ENCODE measurements around the gene DCAKD. TPM values are rescaled to one million over a fixed set of nuclear protein-coding genes. Genes with fewer than 3 reads are reported as not detected.

Gene DCAKD
- total and polyA plus RNA-seq, 4 donors = 14.5 to 33.1 (median 21.4) TPM

DNA sequence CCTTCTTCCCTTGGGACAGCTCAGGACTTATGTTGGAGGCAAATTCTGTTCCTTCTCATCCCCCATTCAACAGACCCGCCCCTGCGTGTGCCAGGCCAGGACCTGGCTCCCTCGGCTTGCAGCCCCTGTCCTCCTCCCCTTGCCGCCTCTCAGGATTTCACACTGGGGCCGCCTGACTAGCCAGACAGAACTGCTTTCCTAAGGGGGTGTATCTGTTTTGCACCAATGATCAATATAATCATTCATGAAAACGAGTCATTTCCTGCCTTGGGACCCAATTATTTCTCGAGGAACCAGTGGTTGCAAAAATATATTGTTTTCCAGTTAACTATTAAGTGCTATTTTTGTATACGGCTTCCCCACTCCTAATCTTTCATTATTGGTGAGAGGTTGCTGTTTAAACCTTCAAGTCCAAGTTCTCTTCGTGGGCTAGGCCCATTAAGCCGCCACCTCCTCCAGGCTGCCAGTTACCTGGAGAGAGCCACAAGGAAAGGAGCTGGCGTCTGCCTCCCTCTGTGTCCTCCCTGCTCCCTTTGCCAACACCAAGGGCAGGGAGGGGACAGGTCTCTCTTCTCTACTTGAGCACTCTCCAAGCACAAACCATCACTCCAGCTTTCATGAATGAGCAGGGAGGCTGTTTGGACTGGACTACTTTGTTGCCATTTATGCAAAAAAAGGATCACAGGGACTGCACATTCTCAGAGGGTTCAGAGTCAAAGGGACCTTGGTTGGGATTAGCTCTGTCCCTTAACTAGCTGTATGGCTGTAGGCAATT lies 8.9 kb downstream of the DCAKD start:
- 68 to 72% methylated on average over 11 of the region's 11 CpGs for WGBS, 2 donors
- H3K36me3 ChIP-seq (ENCODE audit: control insufficient read depth in 1 of 2, insufficient read depth in 2 of 2, low read length in 1 of 2) = no peaks in the 10 kb centered on the region
- H3K4me1 ChIP-seq (ENCODE audit: control insufficient read depth in 1 of 2, insufficient read depth in 2 of 2, low read length in 2 of 2) = peaks cover 0 to 3% of the 10 kb centered on the region in 2 donors
- H3K9me3 ChIP-seq (ENCODE audit: control insufficient read depth, low read length) = no peaks in the 10 kb centered on the region
- ATAC-seq (ENCODE audit: low FRiP score) = no peak
- H3K4me3 ChIP-seq (ENCODE audit: low read length in 2 of 2) = no peak overlapping the region
- no peak overlapping the region for H3K27ac ChIP-seq (ENCODE audit: low read depth in 1 of 2, low read length in 2 of 2)
- intact Hi-C loops (cut with DNase I) = no loop called here
- H3K27me3 ChIP-seq (ENCODE audit: control insufficient read depth in 1 of 2, insufficient read depth in 2 of 2, low read length in 1 of 2) = no peaks in the 10 kb centered on the region
- DNase-seq = no peak

- WGBS, 2 donors = 68 to 77% methylated on average over 4 of the region's 4 CpGs
- Histone ChIP-seq H3K4me3 (ENCODE audit: low read length in 2 of 2) (no peak overlapping the region), H3K9me3 (ENCODE audit: control insufficient read depth, low read length) (no peaks in the 10 kb centered on the region), H3K4me1 (ENCODE audit: control insufficient read depth in 1 of 2, insufficient read depth in 2 of 2, low read length in 2 of 2) (peaks cover 0 to 3% of the 10 kb centered on the region in 2 donors), H3K27me3 (ENCODE audit: control insufficient read depth in 1 of 2, insufficient read depth in 2 of 2, low read length in 1 of 2) (no peaks in the 10 kb centered on the region), H3K27ac (ENCODE audit: low read depth in 1 of 2, low read length in 2 of 2) (no peak overlapping the region), H3K36me3 (ENCODE audit: control insufficient read depth in 1 of 2, insufficient read depth in 2 of 2, low read length in 1 of 2) (no peaks in the 10 kb centered on the region)
- ATAC-seq (ENCODE audit: low FRiP score) (no peak), DNase-seq (no peak)
- intact Hi-C loops (cut with DNase I) = no loop called here
These were observed 11.0 kb downstream of the DCAKD start for GRCh38 chr17:45040459-45040858.

- Histone ChIP-seq H3K9me3 (ENCODE audit: control insufficient read depth, low read length) (no peaks in the 10 kb centered on the region), H3K27me3 (ENCODE audit: control insufficient read depth in 1 of 2, insufficient read depth in 2 of 2, low read length in 1 of 2) (no peaks in the 10 kb centered on the region), H3K4me1 (ENCODE audit: control insufficient read depth in 1 of 2, insufficient read depth in 2 of 2, low read length in 2 of 2) (peaks cover 0 to 3% of the 10 kb centered on the region in 2 donors), H3K27ac (ENCODE audit: low read depth in 1 of 2, low read length in 2 of 2) (no peak overlapping the region), H3K4me3 (ENCODE audit: low read length in 2 of 2) (no peak overlapping the region), H3K36me3 (ENCODE audit: control insufficient read depth in 1 of 2, insufficient read depth in 2 of 2, low read length in 1 of 2) (no peaks in the 10 kb centered on the region)
- intact Hi-C loops (cut with DNase I) = no loop called here
- WGBS, 2 donors = 63 to 72% methylated on average over 13 of the region's 13 CpGs
- ATAC-seq (ENCODE audit: low FRiP score) (no peak), DNase-seq (no peak)
These were observed 12.5 kb downstream of the DCAKD start for GRCh38 chr17:45038728-45039634.

- DNase-seq (no peak), ATAC-seq (ENCODE audit: low FRiP score) (no peak)
- Histone ChIP-seq H3K27me3 (ENCODE audit: control insufficient read depth in 1 of 2, insufficient read depth in 2 of 2, low read length in 1 of 2) (no peaks in the 10 kb centered on the region), H3K9me3 (ENCODE audit: control insufficient read depth, low read length) (no peaks in the 10 kb centered on the region), H3K4me3 (ENCODE audit: low read length in 2 of 2) (no peak overlapping the region), H3K27ac (ENCODE audit: low read depth in 1 of 2, low read length in 2 of 2) (no peak overlapping the region), H3K4me1 (ENCODE audit: control insufficient read depth in 1 of 2, insufficient read depth in 2 of 2, low read length in 2 of 2) (no peaks in the 10 kb centered on the region), H3K36me3 (ENCODE audit: control insufficient read depth in 1 of 2, insufficient read depth in 2 of 2, low read length in 1 of 2) (no peaks in the 10 kb centered on the region)
- WGBS, 2 donors = 64 to 68% methylated on average over 3 of the region's 3 CpGs
- intact Hi-C loops (cut with DNase I) = no loop called here
These were observed 14.7 kb downstream of the DCAKD start for GRCh38 chr17:45036691-45037090.

DNA sequence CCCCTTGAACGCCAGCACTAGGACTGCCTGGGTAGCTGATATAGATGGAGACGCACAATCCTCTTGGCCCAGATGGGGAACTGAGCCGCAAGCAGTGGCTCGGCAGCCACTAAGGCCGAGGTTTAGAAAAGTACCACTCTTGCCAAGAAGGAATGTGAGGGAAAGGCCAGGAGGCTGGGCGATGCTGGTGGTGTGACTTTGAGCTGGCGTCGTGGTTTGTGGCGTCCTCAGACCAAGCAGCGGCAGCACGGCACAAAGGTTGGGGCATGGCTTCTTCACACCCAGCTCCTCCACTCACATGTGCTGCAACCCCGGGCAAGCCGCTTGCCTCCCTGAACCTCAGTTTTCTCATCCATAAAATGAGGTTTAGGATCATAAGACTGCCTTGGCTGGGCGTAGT lies 15.6 kb downstream of the DCAKD start:
- no peaks in the 10 kb centered on the region for H3K4me1 ChIP-seq (ENCODE audit: control insufficient read depth in 1 of 2, insufficient read depth in 2 of 2, low read length in 2 of 2)
- ATAC-seq (ENCODE audit: low FRiP score) (no peak), DNase-seq (no peak)
- no peaks in the 10 kb centered on the region for H3K36me3 ChIP-seq (ENCODE audit: control insufficient read depth in 1 of 2, insufficient read depth in 2 of 2, low read length in 1 of 2)
- WGBS, 2 donors = 70 to 83% methylated on average over 14 of the region's 14 CpGs
- no peaks in the 10 kb centered on the region for H3K27me3 ChIP-seq (ENCODE audit: control insufficient read depth in 1 of 2, insufficient read depth in 2 of 2, low read length in 1 of 2)
- no peak overlapping the region for H3K27ac ChIP-seq (ENCODE audit: low read depth in 1 of 2, low read length in 2 of 2)
- H3K9me3 ChIP-seq (ENCODE audit: control insufficient read depth, low read length) = no peaks in the 10 kb centered on the region
- intact Hi-C loops (cut with DNase I) = no loop called here
- no peak overlapping the region for H3K4me3 ChIP-seq (ENCODE audit: low read length in 2 of 2)

- no peak for DNase-seq
- intact Hi-C loops (cut with DNase I) = no loop called here
- no peak for ATAC-seq (ENCODE audit: low FRiP score)
- Histone ChIP-seq H3K4me3 (ENCODE audit: low read length in 2 of 2) (no peak overlapping the region), H3K27ac (ENCODE audit: low read depth in 1 of 2, low read length in 2 of 2) (no peak overlapping the region), H3K27me3 (ENCODE audit: control insufficient read depth in 1 of 2, insufficient read depth in 2 of 2, low read length in 1 of 2) (no peaks in the 10 kb centered on the region), H3K4me1 (ENCODE audit: control insufficient read depth in 1 of 2, insufficient read depth in 2 of 2, low read length in 2 of 2) (no peaks in the 10 kb centered on the region), H3K36me3 (ENCODE audit: control insufficient read depth in 1 of 2, insufficient read depth in 2 of 2, low read length in 1 of 2) (no peaks in the 10 kb centered on the region), H3K9me3 (ENCODE audit: control insufficient read depth, low read length) (no peaks in the 10 kb centered on the region)
- WGBS, 2 donors = 92% methylated on average over 14 of the region's 14 CpGs
These were observed 16.8 kb downstream of the DCAKD start for GRCh38 chr17:45034599-45034998.

DNA sequence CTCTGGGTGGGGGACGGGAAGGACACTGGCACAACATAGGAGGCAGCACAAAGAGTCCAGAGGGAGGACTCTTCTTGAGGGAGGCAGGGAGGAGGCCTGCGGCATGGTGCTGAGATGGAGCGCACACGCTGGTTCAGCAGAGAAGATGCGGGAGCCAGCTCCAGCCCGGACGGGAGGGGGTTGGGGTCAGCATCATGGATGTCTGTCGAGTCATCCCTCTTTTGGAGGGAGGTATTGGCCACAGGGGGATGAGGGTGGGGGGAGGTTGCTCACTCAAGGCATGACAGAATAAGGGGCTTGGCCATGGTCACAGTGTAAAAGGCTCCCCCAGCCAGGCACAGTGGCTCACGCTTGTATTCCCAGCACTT lies 19.3 kb downstream of the DCAKD start:
- no peak overlapping the region for H3K27ac ChIP-seq (ENCODE audit: low read depth in 1 of 2, low read length in 2 of 2)
- intact Hi-C loops (cut with DNase I) = no loop called here
- no peak for ATAC-seq (ENCODE audit: low FRiP score)
- no peaks in the 10 kb centered on the region for H3K27me3 ChIP-seq (ENCODE audit: control insufficient read depth in 1 of 2, insufficient read depth in 2 of 2, low read length in 1 of 2)
- no peaks in the 10 kb centered on the region for H3K4me1 ChIP-seq (ENCODE audit: control insufficient read depth in 1 of 2, insufficient read depth in 2 of 2, low read length in 2 of 2)
- DNase-seq = no peak
- H3K36me3 ChIP-seq (ENCODE audit: control insufficient read depth in 1 of 2, insufficient read depth in 2 of 2, low read length in 1 of 2) = no peaks in the 10 kb centered on the region
- H3K9me3 ChIP-seq (ENCODE audit: control insufficient read depth, low read length) = no peaks in the 10 kb centered on the region
- 82 to 86% methylated on average over 9 of the region's 9 CpGs for WGBS, 2 donors
- H3K4me3 ChIP-seq (ENCODE audit: low read length in 2 of 2) = no peak overlapping the region

- Histone ChIP-seq H3K27ac (ENCODE audit: low read depth in 1 of 2, low read length in 2 of 2) (no peak overlapping the region), H3K4me1 (ENCODE audit: control insufficient read depth in 1 of 2, insufficient read depth in 2 of 2, low read length in 2 of 2) (no peaks in the 10 kb centered on the region), H3K9me3 (ENCODE audit: control insufficient read depth, low read length) (no peaks in the 10 kb centered on the region), H3K27me3 (ENCODE audit: control insufficient read depth in 1 of 2, insufficient read depth in 2 of 2, low read length in 1 of 2) (no peaks in the 10 kb centered on the region), H3K36me3 (ENCODE audit: control insufficient read depth in 1 of 2, insufficient read depth in 2 of 2, low read length in 1 of 2) (no peaks in the 10 kb centered on the region), H3K4me3 (ENCODE audit: low read length in 2 of 2) (no peak overlapping the region)
- ATAC-seq (ENCODE audit: low FRiP score) = no peak
- DNase-seq = no peak
- intact Hi-C loops (cut with DNase I) = no loop called here
- 88 to 89% methylated on average over 14 of the region's 14 CpGs for WGBS, 2 donors
These were observed 19.9 kb downstream of the DCAKD start for GRCh38 chr17:45031231-45032173.
